GM12878 (cell line): ENCODE measurements around the gene TXNDC15. TPM values are rescaled to one million over a fixed set of nuclear protein-coding genes. Genes with fewer than 3 reads are reported as not detected.
"Not testable (repeated sequence)": the region's sequence is repeated elsewhere in the genome, so short reads cannot be mapped to it uniquely, and the experiment has no call there.

ENCODE experiments used
- ATAC-seq: fragments of 200-7000 bp; cut with Tn5 transposase; 3 replicates; pipeline ENCODE4 v1.9.1; 2020; ENCODE audit warnings: mild to moderate bottlenecking, moderate library complexity
- BruUV-seq: library from RNA; stranded (reverse); fragments of 400-500 nt; replicated peaks from 2 replicates; lab custom pipeline; 2021; lab: Mats Ljungman, UMichigan
- CTCF ChIA-PET: fragments of 300-600 bp; sonication (Branson Sonifier 250); formaldehyde crosslinking; extraction: SDS; loops from one replicate; lab custom pipeline; 2021; ENCODE audit warnings: inconsistent platforms; lab: Yijun Ruan, JAX
- POLR2A ChIA-PET: fragments of 350-600 bp; formaldehyde crosslinking; extraction: SDS; loops from one replicate; lab custom pipeline; 2021; ENCODE audit warnings: inconsistent platforms; lab: Charles Lee
- RAD21 ChIA-PET: fragments of 300-600 bp; sonication (Branson Sonifier 250); formaldehyde crosslinking; loops from one replicate; lab custom pipeline; 2023; ENCODE audit warnings: antibody characterized with exemption; ENCODE audit not compliant: unreplicated experiment; lab: Charles Lee
- SMC1A ChIA-PET: fragments of 300-600 bp; sonication (Branson Sonifier 250); formaldehyde crosslinking; loops from one replicate; lab custom pipeline; 2023; ENCODE audit not compliant: unreplicated experiment, uncharacterized antibody; lab: Charles Lee
- DNase-seq: peaks from one replicate; pipeline ENCODE4 v3.0.0-alpha.2; 2011; ENCODE audit warnings: low read depth, low spot score
- FAIRE-seq: peaks from 3 replicates; lab custom pipeline; 2011; peaks lifted over from hg19 to GRCh38; lab: Jason Lieb, UNC
- H2AFZ ChIP-seq: 2 replicates; pipeline ENCODE4 v1.6.0; 2011; ENCODE audit warnings: low read depth, low read length, control low read depth; ENCODE audit not compliant: control insufficient read depth
- H3K27ac ChIP-seq: 2 replicates; pipeline ENCODE4 v1.5.1; 2011; ENCODE audit warnings: control low read depth; ENCODE audit not compliant: control insufficient read depth, insufficient read depth
- H3K27me3 ChIP-seq, 2 experiments: replicated peaks in 1 of 2; 2 replicates each; pipeline versions ENCODE4 v1.6.0 to v1.6.1; 2011; ENCODE audit warnings: low read length in 1 of 2; ENCODE audit not compliant: control insufficient read depth in 2 of 2, insufficient read depth in 2 of 2
- H3K36me3 ChIP-seq, 2 experiments: 2 replicates each; pipeline ENCODE4 v1.5.1; 2011; ENCODE audit warnings: low read length in 1 of 2; ENCODE audit not compliant: control insufficient read depth in 2 of 2, insufficient read depth in 2 of 2
- H3K4me1 ChIP-seq: 2 replicates; pipeline ENCODE4 v1.6.1; 2011; ENCODE audit warnings: mild to moderate bottlenecking, low read length, moderate library complexity, mixed read lengths; ENCODE audit not compliant: control insufficient read depth, insufficient read depth
- H3K4me2 ChIP-seq: 2 replicates; pipeline ENCODE4 v1.6.0; 2011; ENCODE audit warnings: control low read depth; ENCODE audit not compliant: control insufficient read depth, insufficient read depth
- H3K4me3 ChIP-seq: fragments of 200-600 bp; sonication (generic); 2 replicates; pipeline ENCODE4 v1.5.1; 2016
- H3K79me2 ChIP-seq: 2 replicates; pipeline ENCODE4 v1.6.0; 2011; ENCODE audit warnings: low read length; ENCODE audit not compliant: control insufficient read depth, insufficient read depth
- H3K9ac ChIP-seq: 2 replicates; pipeline ENCODE4 v1.8.0; 2011; ENCODE audit warnings: low read length, control low read depth, mixed read lengths; ENCODE audit not compliant: control insufficient read depth, insufficient read depth
- H3K9me3 ChIP-seq: replicated peaks from 3 replicates; pipeline ENCODE4 v1.5.1; 2011; ENCODE audit warnings: mild to moderate bottlenecking, low read length; ENCODE audit not compliant: control insufficient read depth, insufficient read depth
- H4K20me1 ChIP-seq: 2 replicates; pipeline ENCODE4 v1.6.0; 2011; ENCODE audit not compliant: control insufficient read depth, insufficient read depth
- DPF2 ChIP-seq: fragments of 450-650 bp; IDR thresholded peaks from 2 replicates; pipeline ENCODE4 v1.6.1; 2017; ENCODE audit warnings: mild to moderate bottlenecking
- HCFC1 ChIP-seq: fragments of 150-350 bp; IDR thresholded peaks from 2 replicates; pipeline ENCODE4 v1.6.1; 2014; ENCODE audit warnings: low read length
- IKZF2 ChIP-seq, 2 experiments: fragments of 450-650 bp; IDR thresholded peaks; 2 replicates each; pipeline ENCODE4 v1.6.1; 2017; ENCODE audit warnings: mild to moderate bottlenecking in 2 of 2, moderate library complexity in 2 of 2
- JUND ChIP-seq: IDR thresholded peaks from 2 replicates; pipeline ENCODE4 v1.6.1; 2012; ENCODE audit warnings: low read depth, mild to moderate bottlenecking, low read length, improper control_type of control experiment, moderate library complexity
- KDM1A ChIP-seq: fragments of 200-600 bp; sonication (generic); IDR thresholded peaks from 2 replicates; pipeline ENCODE4 v1.6.1; 2016; ENCODE audit warnings: borderline replicate concordance
- NR2C2 ChIP-seq: IDR thresholded peaks from 2 replicates; pipeline ENCODE4 v1.6.1; 2011; ENCODE audit warnings: borderline replicate concordance, low read depth; ENCODE audit not compliant: control insufficient read depth, insufficient read length
- NR2F1 ChIP-seq: fragments of 450-650 bp; conservative IDR thresholded peaks from 2 replicates; pipeline ENCODE4 v1.6.1; 2017; ENCODE audit warnings: mild to moderate bottlenecking
- NRF1 ChIP-seq: conservative IDR thresholded peaks from 2 replicates; pipeline ENCODE4 v1.6.1; 2011; ENCODE audit warnings: mild to moderate bottlenecking, low read depth, low read length, improper control_type of control experiment
- POLR2A ChIP-seq: IDR thresholded peaks from 2 replicates; pipeline ENCODE4 v1.6.1; 2011; ENCODE audit warnings: low read depth, mild to moderate bottlenecking, low read length
- POLR2AphosphoS2 ChIP-seq: IDR thresholded peaks from 2 replicates; pipeline ENCODE4 v1.6.1; 2011; ENCODE audit warnings: low read depth, mild to moderate bottlenecking, low read length, improper control_type of control experiment, moderate library complexity
- RCOR1 ChIP-seq: conservative IDR thresholded peaks from 2 replicates; pipeline ENCODE4 v1.6.1; 2012; ENCODE audit warnings: low read depth, low read length, improper control_type of control experiment
- RELA ChIP-seq: fragments of 450-650 bp; IDR thresholded peaks from 2 replicates; pipeline ENCODE4 v1.8.0; 2014; ENCODE audit warnings: borderline replicate concordance; ENCODE audit not compliant: partially characterized antibody
- SIN3A ChIP-seq: IDR thresholded peaks from 2 replicates; pipeline ENCODE4 v1.6.1; 2012; ENCODE audit warnings: low read depth, low read length, improper control_type of control experiment
- SMC3 ChIP-seq: IDR thresholded peaks from 2 replicates; pipeline ENCODE4 v1.6.1; 2011; ENCODE audit warnings: low read length, improper control_type of control experiment, borderline replicate concordance
- YBX1 ChIP-seq: fragments of 450-650 bp; IDR thresholded peaks from 2 replicates; pipeline ENCODE4 v1.6.1; 2016; ENCODE audit warnings: antibody characterized with exemption
- ZNF274 ChIP-seq: IDR thresholded peaks from one replicate; pipeline ENCODE4 v1.8.0; 2011; ENCODE audit not compliant: insufficient read length, insufficient read depth
- ZSCAN29 ChIP-seq: fragments of 450-650 bp; IDR thresholded peaks from 2 replicates; pipeline ENCODE4 v1.6.1; 2017; ENCODE audit warnings: mild to moderate bottlenecking, moderate library complexity
- WGBS: methylation state at CpG from one replicate; pipeline ENCODE4 v1.1.6; 2016; ENCODE audit warnings: low lambda C conversion rate; ENCODE audit not compliant: insufficient replicate concordance, insufficient coverage; ENCODE audit errors: missing lambda C conversion rate; 5-methylcytosine and 5-hydroxymethylcytosine counted together
- in situ Hi-C: fragments of 300-500 bp; cut with MboI; formaldehyde crosslinking; loops from 9 replicates; pipeline ENCODE4 v1.14.3; 2018; ENCODE audit warnings: mixed read lengths
- intact Hi-C: fragments of 100-400 bp; cut with micrococcal nuclease; formaldehyde crosslinking; loops from one replicate; pipeline ENCODE4 v1.14.2; 2022; ENCODE audit not compliant: unreplicated experiment
- polyA plus RNA-seq, 11 experiments: library from polyadenylated mRNA; depleted of rRNA in 4 of 11; unstranded in 6 of 11; stranded (reverse) in 5 of 11; fragments of >200 nt; fragmentation: Nextera tagmentation in 4 of 11; fragmentation: Illumina TruSeq in 1 of 11; extraction: Ambion mirVana in 4 of 11; extraction: Trizol in 1 of 11; gene quantifications; 1 replicate in 1 of 11; 2 replicates in 10 of 11; pipeline versions ENCODE4 v1.2.1 to v1.2.3, GENCODE V29; 2011 to 2016; ENCODE audit warnings: inconsistent platforms in 2 of 11, missing spikeins in 2 of 11, low read depth in 1 of 11
- total RNA-seq, 4 experiments: library from RNA; depleted of rRNA in 3 of 4; stranded (reverse); fragments of >200 nt in 3 of 4; fragmentation: Illumina TruSeq in 1 of 4; extraction: Trizol in 1 of 4; gene quantifications; 2 replicates each; pipeline versions ENCODE4 v1.2.1 to v1.2.3, GENCODE V29; 2013 to 2021
- TF ChIP-seq, protein P1 (sequence below): IDR thresholded peaks from 2 replicates; pipeline ENCODE4 v1.6.1; 2011; ENCODE audit warnings: borderline replicate concordance, low read depth, mild to moderate bottlenecking, moderate library complexity, mixed read lengths, low read length; ENCODE audit not compliant: insufficient read depth; ENCODE audit errors: extremely low read length

The TXNDC15 gene
- total and polyA plus RNA-seq, 10 of the 15 experiments (the other 5 are each of a cell fraction or from before 2014, with no cell fraction given), result 8.1 to 60.6 (median 38.1) TPM

DNA sequence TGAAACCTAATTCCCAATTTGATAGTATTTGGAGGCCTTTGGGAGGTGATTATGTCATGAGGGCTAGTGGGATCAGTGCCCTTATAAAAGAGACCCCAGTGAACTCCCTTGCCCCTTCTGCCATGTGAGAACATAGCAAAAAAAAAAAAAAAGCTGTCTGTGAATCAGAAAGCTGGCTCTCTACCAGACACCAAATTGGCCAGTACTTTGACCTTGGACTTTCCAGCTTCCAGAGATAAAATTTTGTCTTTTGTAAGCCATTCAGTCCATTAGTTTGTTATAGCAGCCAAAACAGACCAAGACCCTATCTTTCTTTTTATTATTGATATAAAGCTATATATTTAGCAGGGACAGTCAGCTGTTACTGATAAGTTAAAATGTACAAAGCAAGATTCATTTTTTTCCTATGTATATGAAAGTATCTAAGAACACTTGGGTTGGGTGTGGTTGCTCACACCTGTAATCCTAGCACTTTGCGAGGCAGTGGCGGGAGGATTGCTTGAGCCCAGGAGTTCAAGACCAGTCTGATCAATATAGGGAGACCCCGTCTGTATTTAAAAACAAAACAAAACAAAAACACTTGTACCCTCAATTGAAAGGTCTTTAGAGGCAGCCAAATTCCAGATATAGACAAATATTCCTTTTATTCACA is 36.5 kb upstream of the TXNDC15 start:
- Histone ChIP-seq H3K4me3 (no peak overlapping the region), H3K9ac (no peak overlapping the region), H3K9me3 (no peaks in the 10 kb centered on the region), H3K36me3 (peaks cover 0 to 2% of the 10 kb centered on the region in 2 experiments; a peak in 2 of 4 replicates), H4K20me1 (no peaks in the 10 kb centered on the region), H3K27ac (no peak overlapping the region), H3K79me2 (no peaks in the 10 kb centered on the region), H3K4me2 (no peak overlapping the region), H3K4me1 (no peaks in the 10 kb centered on the region), H3K27me3 (no peaks in the 10 kb centered on the region), H2AFZ (no peak overlapping the region)
- ATAC-seq, result no peak
- intact Hi-C loops, result no loop called here
- ChIA-PET CTCF (interaction anchor here (1.4 kb wide), 1 partner anchor 12 kb away, joined by 3 read pairs; no protein-coding TSS in a partner anchor), SMC1A (interaction anchor here (1.0 kb wide), 2 partner anchors 14 to 22 kb away, joined by 4 to 6 read pairs; no protein-coding TSS in a partner anchor), POLR2A (interaction anchor here (0.6 to 2.1 kb wide), 2 partner anchors 9 to 59 kb away, joined by 3 to 5 read pairs; no protein-coding TSS in a partner anchor), RAD21 (no interaction called here)
- in situ Hi-C loops, result no loop called here
- no peak for FAIRE-seq
- DNase-seq, result no peak
- no TSS peak for BruUV-seq
- WGBS, result 98% methylated on average over 3 of the region's 3 CpGs
- no peak for TF ChIP-seq YBX1
- TF ChIP-seq NR2F1, result no peak
- TF ChIP-seq SIN3A, result no peak
- no peak for TF ChIP-seq NR2C2
- TF ChIP-seq POLR2AphosphoS2, result no peak
- no peak for TF ChIP-seq ZNF274
- no peak for TF ChIP-seq DPF2
- TF ChIP-seq JUND, result no peak
- TF ChIP-seq ZSCAN29, result no peak
- no peak for TF ChIP-seq KDM1A
- no peak for TF ChIP-seq NRF1
- TF ChIP-seq POLR2A, result no peak
- TF ChIP-seq SMC3, result no peak
- TF ChIP-seq RCOR1, result no peak
- no peak for TF ChIP-seq HCFC1
- no peak for TF ChIP-seq IKZF2 (IDR thresholded peaks at IDR 0.05)
- no peak for TF ChIP-seq RELA
- TF ChIP-seq, protein P1, sequence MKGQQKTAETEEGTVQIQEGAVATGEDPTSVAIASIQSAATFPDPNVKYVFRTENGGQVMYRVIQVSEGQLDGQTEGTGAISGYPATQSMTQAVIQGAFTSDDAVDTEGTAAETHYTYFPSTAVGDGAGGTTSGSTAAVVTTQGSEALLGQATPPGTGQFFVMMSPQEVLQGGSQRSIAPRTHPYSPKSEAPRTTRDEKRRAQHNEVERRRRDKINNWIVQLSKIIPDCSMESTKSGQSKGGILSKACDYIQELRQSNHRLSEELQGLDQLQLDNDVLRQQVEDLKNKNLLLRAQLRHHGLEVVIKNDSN, result no peak

DNA sequence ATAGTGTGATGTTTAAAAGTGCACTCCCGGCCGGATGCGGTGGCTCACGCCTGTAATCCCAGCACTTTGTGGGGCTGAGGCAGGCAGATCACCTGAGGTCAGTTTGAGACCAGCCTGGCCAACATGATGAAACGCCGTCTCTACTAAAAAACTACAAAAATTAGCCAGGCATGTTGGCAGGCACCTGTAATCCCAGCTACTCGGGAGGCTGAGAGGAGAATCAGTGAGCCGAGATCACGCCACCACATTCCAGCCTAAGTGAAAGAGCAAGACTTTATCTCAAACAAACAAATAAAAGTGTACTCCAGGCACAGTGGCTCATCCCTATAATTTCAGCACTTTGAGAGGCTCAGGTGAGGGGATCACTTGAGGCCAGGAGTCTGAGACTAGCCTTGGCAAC is 35.8 kb upstream of the TXNDC15 start:
- in situ Hi-C loops, H3K79me2 ChIP-seq, H3K4me2 ChIP-seq, H3K9me3 ChIP-seq, FAIRE-seq, ATAC-seq, H2AFZ ChIP-seq, H3K27ac ChIP-seq, intact Hi-C loops, H4K20me1 ChIP-seq, H3K4me3 ChIP-seq, H3K9ac ChIP-seq, BruUV-seq, H3K27me3 ChIP-seq, H3K4me1 ChIP-seq, DNase-seq, RAD21 ChIA-PET, H3K36me3 ChIP-seq: not testable (repeated sequence)
- ChIA-PET SMC1A (interaction anchor here (1.0 kb wide), 1 partner anchor 14 kb away, joined by 6 read pairs; no protein-coding TSS in a partner anchor), CTCF (interaction anchor here (1.4 kb wide), 1 partner anchor 11 kb away, joined by 3 read pairs; no protein-coding TSS in a partner anchor), POLR2A (interaction anchor here (0.8 to 2.1 kb wide), 2 partner anchors 9 to 35 kb away, joined by 3 to 5 read pairs; no protein-coding TSS in a partner anchor)
- 100% methylated on average over 9 of the region's 9 CpGs for WGBS
